Glutamatergic neuron (in vitro differentiated cells): ENCODE results near the gene ASS1. TPM values are rescaled to one million over a fixed set of nuclear protein-coding genes. Genes with fewer than 3 reads are reported as not detected.

Experiments used
- DNase-seq: peaks from one replicate; pipeline ENCODE4 v3.0.0; 2022
- H3K27ac Mint-ChIP-seq: one replicate; pipeline ENCODE4 v1.8.0; 2020; ENCODE audit warnings: mild to moderate bottlenecking, mixed read lengths, inconsistent platforms; ENCODE audit not compliant: unreplicated experiment
- H3K27me3 Mint-ChIP-seq: one replicate; pipeline ENCODE4 v1.8.0; 2020; ENCODE audit warnings: mild to moderate bottlenecking, moderate library complexity, mixed read lengths, inconsistent platforms; ENCODE audit not compliant: unreplicated experiment
- H3K36me3 Mint-ChIP-seq: one replicate; pipeline ENCODE4 v1.8.0; 2020; ENCODE audit warnings: mild to moderate bottlenecking, mixed read lengths, inconsistent platforms; ENCODE audit not compliant: unreplicated experiment
- H3K4me1 Mint-ChIP-seq: one replicate; pipeline ENCODE4 v1.8.0; 2020; ENCODE audit warnings: mild to moderate bottlenecking, low read depth, mixed read lengths, inconsistent platforms; ENCODE audit not compliant: unreplicated experiment
- H3K4me3 Mint-ChIP-seq: one replicate; pipeline ENCODE4 v1.8.0; 2020; ENCODE audit warnings: mild to moderate bottlenecking, mixed read lengths, inconsistent platforms; ENCODE audit not compliant: unreplicated experiment
- H3K9me3 Mint-ChIP-seq: one replicate; pipeline ENCODE4 v1.8.0; 2020; ENCODE audit warnings: mild to moderate bottlenecking, moderate library complexity, mixed read lengths, inconsistent platforms; ENCODE audit not compliant: unreplicated experiment
- CTCF ChIP-seq: fragments of 200-600 bp; sonication (generic); IDR thresholded peaks from one replicate; pipeline ENCODE4 v1.5.0; 2021; ENCODE audit not compliant: partially characterized antibody, unreplicated experiment
- total RNA-seq: library from RNA; stranded (reverse); fragmentation: NEBNext Ultra II Directional; extraction: Animal tissue kit (Norgen Biotek cat#: 25700); gene quantifications from one replicate; pipeline ENCODE4 v1.2.1, GENCODE V29; 2021; ENCODE audit not compliant: unreplicated experiment

Gene ASS1
- total RNA-seq, 1 donor from 2014 or later, result 31.5 TPM

- H3K27me3 Mint-ChIP-seq, result peaks cover 8% of the 10 kb centered on the region
- H3K36me3 Mint-ChIP-seq, result no peaks in the 10 kb centered on the region
- peaks cover 3% of the 10 kb centered on the region for H3K9me3 Mint-ChIP-seq
- H3K4me3 Mint-ChIP-seq, result no peak overlapping the region
- DNase-seq, result no peak
- H3K4me1 Mint-ChIP-seq, result peaks cover 28% of the 10 kb centered on the region
- TF ChIP-seq CTCF, result no peak
- H3K27ac Mint-ChIP-seq, result peak overlapping the region; percentile 4
These were observed 37.7 kb downstream of the ASS1 start for GRCh38 chr9:130482463-130482862.

- peak overlapping the region; percentile 49 for H3K27ac Mint-ChIP-seq
- peaks cover 3% of the 10 kb centered on the region for H3K9me3 Mint-ChIP-seq
- peaks cover 8% of the 10 kb centered on the region for H3K27me3 Mint-ChIP-seq
- H3K4me3 Mint-ChIP-seq, result no peak overlapping the region
- peaks cover 32% of the 10 kb centered on the region for H3K4me1 Mint-ChIP-seq
- no peak for TF ChIP-seq CTCF
- DNase-seq, result peak; percentile 52
- no peaks in the 10 kb centered on the region for H3K36me3 Mint-ChIP-seq
These were observed 38.7 kb downstream of the ASS1 start for GRCh38 chr9:130483371-130483971.

GRCh38 chr9:130484362-130485072 is 39.8 kb downstream of the ASS1 start:
- Mint-ChIP-seq H3K4me3 (no peak overlapping the region), H3K9me3 (peaks cover 3% of the 10 kb centered on the region), H3K36me3 (no peaks in the 10 kb centered on the region), H3K27me3 (peaks cover 5% of the 10 kb centered on the region), H3K4me1 (peaks cover 28% of the 10 kb centered on the region), H3K27ac (no peak overlapping the region)
- TF ChIP-seq CTCF, result no peak
- no peak for DNase-seq

- DNase-seq, result no peak
- Mint-ChIP-seq H3K9me3 (peaks cover 7% of the 10 kb centered on the region), H3K36me3 (no peaks in the 10 kb centered on the region), H3K27me3 (peaks cover 5% of the 10 kb centered on the region), H3K4me3 (no peak overlapping the region), H3K27ac (no peak overlapping the region), H3K4me1 (peaks cover 26% of the 10 kb centered on the region)
- TF ChIP-seq CTCF, result no peak
These were observed 41.3 kb downstream of the ASS1 start for GRCh38 chr9:130486103-130486502.

- no peak for TF ChIP-seq CTCF
- Mint-ChIP-seq H3K36me3 (no peaks in the 10 kb centered on the region), H3K27ac (no peak overlapping the region)
These were observed 42.7 kb downstream of the ASS1 start for GRCh38 chr9:130487500-130487899.

More at GRCh38 chr9:130487500-130487899, 42.7 kb downstream of the ASS1 start:
- Mint-ChIP-seq H3K27me3 (peaks cover 5% of the 10 kb centered on the region), H3K4me3 (no peak overlapping the region), H3K9me3 (peaks cover 7% of the 10 kb centered on the region), H3K4me1 (peaks cover 23% of the 10 kb centered on the region)
- no peak for DNase-seq
